Renal cortical epithelial cell (primary cell): ENCODE results near the gene RFK. TPM values are rescaled to one million over a fixed set of nuclear protein-coding genes. Genes with fewer than 3 reads are reported as not detected.
A peak's percentile ranks its signal among the peaks of the same experiment; 100 is the strongest.

ENCODE experiments used
- DNase-seq: peaks from one replicate; pipeline ENCODE4 v3.0.0-alpha.2; 2011; ENCODE audit warnings: low read depth
- total RNA-seq: library from RNA; depleted of rRNA; stranded (reverse); fragments of >200 nt; gene quantifications from 2 replicates; pipeline ENCODE4 v1.2.3, GENCODE V29; 2014

Gene RFK
- total RNA-seq, 1 donor from 2014 or later = 56.6 TPM

DNA sequence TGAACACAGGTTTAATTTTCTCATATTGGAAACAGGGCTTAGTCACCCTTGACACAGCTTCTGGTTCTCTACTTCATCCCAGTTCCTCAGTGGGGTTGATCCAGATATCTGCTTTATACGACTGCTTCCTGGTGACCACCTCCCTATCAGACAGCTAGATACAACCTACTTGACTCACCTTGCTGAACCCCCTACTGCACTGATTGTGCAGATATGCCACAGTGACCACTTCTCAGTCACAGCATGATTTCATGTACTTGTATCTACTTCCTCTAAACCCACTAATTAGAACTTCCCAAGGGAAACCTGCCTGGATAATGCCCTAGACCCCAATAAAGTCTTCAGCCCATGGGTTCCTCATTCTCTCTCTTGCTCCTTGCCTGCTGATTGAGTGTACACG is 18.4 kb upstream of the RFK start:
- DNase-seq = no peak

DNA sequence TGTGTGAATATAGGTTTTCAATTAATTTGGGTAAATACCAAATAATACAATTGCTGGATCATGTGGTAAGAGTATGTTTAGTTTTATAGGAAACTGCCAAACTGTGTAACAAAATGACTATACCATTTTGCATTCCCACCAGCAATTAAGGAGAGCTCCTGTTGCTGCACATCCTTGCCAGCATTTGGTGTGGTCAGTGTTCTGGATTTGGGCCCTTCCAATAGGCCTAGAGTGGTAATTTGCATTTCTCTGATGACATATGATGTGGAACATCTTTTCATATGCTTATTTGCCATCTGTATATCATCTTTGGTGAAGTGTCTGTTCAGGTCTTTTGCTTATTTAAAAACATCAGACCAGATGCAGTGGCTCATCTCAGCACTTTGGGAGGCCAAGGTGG is 11.6 kb upstream of the RFK start:
- no peak for DNase-seq

- DNase-seq = no peak
Observed at GRCh38 chr9:76405340-76405739, 11.1 kb upstream of the RFK start.

- no peak for DNase-seq
Observed at GRCh38 chr9:76404401-76404800, 10.2 kb upstream of the RFK start.

GRCh38 chr9:76403352-76403751 is 9.1 kb upstream of the RFK start:
- DNase-seq = peak; percentile 83

- DNase-seq = no peak
Observed at GRCh38 chr9:76401580-76402354, 7.5 kb upstream of the RFK start.

- no peak for DNase-seq
Observed at GRCh38 chr9:76401176-76401575, 7.0 kb upstream of the RFK start.

DNA sequence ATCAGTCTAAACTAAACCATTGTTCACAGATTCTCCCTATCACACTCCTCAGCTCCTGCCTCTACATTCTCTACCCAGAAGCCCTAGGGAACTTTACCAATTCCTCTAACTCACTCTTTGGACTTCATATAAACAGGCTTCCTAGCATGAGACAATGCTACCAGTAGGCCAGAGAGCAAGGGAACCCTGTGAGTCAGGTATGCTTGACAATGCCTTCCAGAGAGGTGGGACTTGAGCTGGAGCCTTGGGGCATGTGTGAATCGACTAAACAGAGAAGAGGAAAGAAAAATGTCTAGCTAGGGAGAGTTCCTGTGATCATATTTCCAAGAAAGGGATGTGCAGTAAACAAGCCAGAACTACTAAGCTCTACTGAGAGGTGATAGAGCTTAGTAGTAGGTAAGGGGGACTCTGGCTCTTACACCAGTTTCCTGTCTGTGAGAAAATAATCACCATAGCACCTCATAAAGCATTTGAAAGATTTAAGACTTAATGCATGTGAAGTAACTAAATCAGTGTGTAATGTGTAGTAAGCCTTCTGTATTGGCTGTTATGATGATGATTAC is 6.4 kb upstream of the RFK start:
- DNase-seq = peak; percentile 88

GRCh38 chr9:76399856-76400255 is 5.6 kb upstream of the RFK start:
- DNase-seq = no peak

- DNase-seq = no peak
Observed at GRCh38 chr9:76396597-76396996, 2.4 kb upstream of the RFK start.

- DNase-seq = no peak
Observed at GRCh38 chr9:76396144-76396543, 1.9 kb upstream of the RFK start.

GRCh38 chr9:76395381-76395780 is 1.2 kb upstream of the RFK start:
- DNase-seq = no peak

DNA sequence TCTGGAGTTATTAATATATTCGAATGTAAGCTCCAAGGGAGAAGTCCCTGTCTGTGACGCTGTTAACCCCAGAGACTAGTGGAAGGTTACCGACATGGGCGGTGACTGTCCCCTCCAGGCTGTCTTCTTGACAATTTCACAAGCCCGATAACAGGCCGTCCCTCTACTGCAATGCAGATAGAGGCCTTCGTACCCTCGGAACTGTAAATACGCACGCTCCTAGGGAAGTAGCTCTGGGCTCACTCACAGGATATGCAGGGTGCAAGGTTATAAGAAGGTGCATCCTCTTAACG is 680 bp upstream of the RFK start:
- DNase-seq = no peak

DNA sequence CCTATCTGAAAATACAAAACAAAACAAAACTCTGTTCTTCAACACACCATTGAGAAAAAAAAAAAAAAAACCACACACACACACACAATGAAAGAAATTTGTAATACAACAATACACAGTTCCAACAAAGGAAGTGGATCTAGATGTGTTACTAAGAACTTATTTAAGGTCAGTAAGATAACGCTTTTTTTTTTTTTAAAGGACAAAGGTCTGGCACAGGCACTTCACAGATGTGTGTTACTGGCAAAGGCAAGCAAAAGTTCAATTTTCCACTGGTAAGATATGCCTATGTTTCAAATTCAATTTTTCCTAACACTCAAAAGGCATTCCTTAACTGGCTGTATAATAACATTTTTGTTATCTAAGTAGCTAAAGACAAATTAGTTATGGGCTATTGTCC is 3.6 kb downstream of the RFK start:
- DNase-seq = no peak

- DNase-seq = peak; percentile 99
Observed at GRCh38 chr9:76379494-76379893, 14.7 kb downstream of the RFK start.

- DNase-seq = no peak
Observed at GRCh38 chr9:76378367-76379073, 15.7 kb downstream of the RFK start.

DNA sequence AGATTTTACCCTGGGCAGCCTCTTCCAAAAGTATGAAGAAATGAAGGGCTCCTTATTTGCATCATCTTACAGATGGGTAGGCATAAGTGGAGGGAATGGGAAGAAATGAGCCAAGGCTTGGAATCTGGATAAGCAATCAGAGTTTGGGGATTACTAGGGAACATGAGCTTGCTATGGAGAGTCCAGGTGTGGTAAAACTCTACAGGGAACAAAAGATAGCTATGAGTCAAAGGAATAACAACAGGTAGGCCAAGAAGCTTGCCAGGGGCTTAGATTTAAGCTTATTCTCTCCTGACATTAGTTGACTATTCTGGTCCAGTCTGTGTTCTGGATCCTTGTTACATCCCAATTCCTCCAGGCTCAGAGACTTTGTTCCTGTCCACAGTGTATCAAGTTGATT is 16.4 kb downstream of the RFK start:
- DNase-seq = no peak

DNA sequence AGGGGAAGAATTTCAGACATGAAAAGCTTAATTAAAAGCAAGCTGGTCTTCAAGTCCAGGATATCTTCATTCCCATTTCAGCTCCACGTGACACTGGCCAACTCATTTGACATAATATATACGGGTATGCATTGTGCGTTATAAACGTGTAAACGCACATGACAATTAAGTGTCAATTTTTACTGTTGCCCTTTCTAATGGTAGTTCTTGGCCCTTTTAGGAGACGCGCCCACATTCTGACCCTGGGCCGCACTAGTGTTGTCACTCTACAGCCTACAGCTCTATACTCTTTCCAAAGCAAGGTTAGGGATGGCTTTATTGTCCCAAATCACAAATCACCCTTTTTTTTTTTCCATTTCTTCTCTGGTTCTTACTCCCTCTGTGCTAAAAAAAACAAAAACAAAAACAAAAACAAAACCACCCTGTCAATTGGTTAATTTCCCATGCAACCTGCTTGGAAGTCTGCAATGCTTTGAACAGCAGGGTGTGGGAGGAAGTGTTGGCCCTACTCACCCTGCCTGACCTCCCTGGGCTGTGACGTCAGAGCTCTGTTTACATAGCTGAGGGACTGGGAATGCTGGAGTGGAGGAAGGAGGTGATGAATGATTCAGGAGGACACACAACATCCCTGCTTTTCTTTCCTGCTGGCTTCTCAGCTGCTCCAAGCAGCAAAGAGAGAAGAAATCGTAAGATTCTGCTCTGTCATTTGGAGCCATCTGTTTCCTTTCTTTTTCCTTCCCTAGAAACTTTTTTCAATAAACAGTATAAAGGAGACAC is 19.3 kb downstream of the RFK start:
- peak; percentile 97 for DNase-seq

DNA sequence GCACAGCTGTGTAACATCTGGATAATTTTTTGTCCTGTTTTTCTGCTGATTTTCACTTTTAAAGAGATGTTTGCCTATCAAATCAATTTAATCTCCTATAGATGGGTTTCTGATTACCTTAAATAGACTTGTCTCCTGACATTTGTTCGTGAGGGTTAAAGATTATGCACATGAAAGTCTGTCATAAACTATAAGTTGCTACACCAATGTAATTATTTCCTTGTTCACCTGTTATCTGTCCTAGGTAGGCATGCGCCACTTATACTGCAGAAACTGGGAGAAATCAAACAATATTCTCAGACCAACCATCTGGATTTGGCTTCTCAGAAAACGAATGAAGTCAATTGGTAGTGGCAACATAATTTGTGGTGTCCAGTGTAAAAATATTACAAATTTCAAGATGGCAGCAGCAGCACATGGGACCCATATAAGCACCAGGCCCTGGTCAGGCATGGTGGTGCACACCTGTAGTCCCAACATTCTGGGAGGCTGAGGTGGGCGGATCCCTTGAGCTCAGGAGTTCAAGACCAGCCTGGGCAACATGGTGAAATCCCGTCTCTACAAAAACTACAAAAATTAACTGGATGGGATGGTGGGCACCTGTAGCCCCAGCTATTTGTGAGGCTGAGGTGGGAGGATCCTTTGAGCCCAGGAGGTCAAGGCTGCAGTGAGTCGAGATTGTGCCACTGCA is 20.3 kb downstream of the RFK start:
- no peak for DNase-seq

DNA sequence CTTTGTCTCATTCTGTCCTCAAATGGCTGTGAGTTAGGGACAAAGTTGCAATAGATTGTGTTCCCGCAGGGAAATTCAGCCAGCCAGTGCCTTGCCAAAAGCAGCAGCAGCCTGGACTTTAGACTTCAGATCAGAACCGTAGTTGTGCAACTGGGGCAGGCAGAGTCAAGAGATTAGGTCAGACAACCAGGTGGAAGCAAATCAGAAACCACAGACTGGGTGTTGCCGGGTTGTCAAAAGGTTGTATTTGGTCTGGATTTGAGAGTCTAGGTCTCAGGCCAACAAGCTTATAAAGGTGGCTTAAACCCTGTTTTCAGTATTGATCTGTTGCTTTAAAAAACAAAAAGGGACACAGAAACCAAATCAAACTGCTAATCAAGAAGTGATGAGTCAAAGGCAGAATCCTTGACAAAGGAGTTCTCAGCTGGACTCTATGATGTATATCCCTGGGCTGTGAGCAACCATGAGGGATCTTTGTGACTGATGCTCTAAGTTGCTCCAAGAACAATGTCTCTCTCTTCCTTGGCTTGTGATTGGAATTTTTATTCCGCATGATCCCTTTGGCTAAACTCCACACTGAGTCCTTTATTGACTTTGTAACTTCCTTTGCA is 20.9 kb downstream of the RFK start:
- DNase-seq = peak; percentile 80

DNA sequence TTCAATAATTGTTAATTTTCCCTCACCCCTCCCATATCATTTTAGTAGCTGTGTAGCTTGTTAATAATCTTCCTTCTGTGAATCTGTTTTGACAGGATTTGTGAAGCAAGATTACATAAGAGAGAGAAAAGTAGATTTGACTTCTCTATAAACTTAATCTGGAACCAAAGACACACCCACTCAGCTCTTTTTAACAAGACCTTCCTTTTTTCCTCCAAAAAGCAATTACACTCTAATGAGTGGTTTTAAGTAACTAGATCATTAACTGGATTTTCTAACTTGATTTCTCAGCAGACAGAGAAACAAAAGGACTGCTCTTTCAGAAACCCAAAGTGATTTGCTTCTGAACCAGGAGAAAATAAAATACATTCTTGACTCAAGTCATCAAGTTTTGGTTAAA is 21.9 kb downstream of the RFK start:
- DNase-seq = peak; percentile 72

DNA sequence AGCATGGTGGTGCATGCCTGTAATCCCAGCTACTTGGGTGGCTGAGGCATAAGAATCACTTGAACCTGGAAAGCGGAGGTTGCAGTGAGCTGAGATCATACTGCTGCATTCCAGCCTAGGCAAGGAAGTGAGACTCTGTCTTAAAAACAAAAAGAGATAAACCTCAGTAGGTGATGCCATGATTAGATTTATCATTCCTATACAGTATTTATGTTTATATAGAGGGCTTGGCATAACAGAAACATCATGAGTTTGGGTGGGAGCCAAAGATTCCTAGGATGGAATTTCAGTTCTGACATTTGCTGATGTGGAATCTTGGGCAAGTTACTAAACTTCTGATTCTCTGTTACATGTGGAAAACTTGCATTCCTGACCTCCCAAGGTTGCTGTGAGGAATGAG is 22.3 kb downstream of the RFK start:
- DNase-seq = peak; percentile 71
